C4-2B (cell line): ENCODE data around the gene ANTKMT.

Experiments used
- H3K27ac ChIP-seq: fragments of 450-650 bp; 2 replicates; pipeline ENCODE4 v1.5.1; 2017
- CTCF ChIP-seq: fragments of 450-650 bp; conservative IDR thresholded peaks from 2 replicates; pipeline ENCODE4 v1.5.1; 2017; ENCODE audit warnings: mild to moderate bottlenecking
- ZFX ChIP-seq: fragments of 450-650 bp; IDR thresholded peaks from 2 replicates; pipeline ENCODE4 v1.6.1; 2017

The ANTKMT gene

DNA sequence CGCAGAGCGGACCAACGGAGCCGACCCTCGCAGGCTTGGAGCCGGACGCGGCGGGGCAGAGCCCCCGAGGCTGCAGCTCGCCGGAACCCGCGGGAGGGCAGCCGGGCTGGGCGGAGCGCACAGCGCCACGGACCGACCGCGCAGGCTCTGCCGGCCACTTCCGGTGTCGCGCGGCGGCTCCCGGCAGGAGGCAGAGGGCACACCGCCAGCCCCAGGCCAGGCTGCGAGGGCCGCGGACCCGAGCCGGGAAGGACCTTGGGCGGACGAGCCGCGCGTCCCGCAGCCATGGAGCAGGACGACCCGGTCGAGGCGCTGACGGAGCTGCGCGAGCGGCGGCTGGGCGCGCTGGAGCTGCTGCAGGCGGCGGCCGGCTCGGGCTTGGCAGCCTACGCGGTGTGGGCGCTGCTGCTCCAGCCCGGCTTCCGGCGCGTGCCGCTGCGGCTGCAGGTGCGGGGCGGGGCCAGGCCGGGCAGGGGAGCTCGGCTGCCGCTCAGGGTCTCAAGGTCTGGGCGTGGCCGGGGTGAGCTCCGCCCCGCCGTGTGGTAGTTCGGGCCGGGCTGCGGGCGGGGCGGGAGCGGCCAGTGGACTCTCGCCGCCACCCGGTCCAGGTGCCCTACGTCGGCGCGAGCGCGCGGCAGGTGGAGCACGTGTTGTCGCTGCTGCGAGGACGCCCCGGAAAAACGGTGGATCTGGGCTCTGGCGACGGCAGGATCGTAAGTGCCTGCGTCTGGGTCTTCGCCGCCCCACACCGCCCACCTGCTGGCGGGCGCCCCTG is at the start of gene ANTKMT:
Gene ANTKMT, plus strand, starts transcription at position 157 of the 775 bp plus-strand sequence. Its CDS starts 129 bp downstream, at position 286.
- TF ChIP-seq ZFX (peak; percentile 46), CTCF (no peak)
- peak within 1 kb of the TSS; percentile 100 for H3K27ac ChIP-seq

- TF ChIP-seq ZFX = no peak
- TF ChIP-seq CTCF = no peak
- H3K27ac ChIP-seq = no peak overlapping the region
Observed at GRCh38 chr16:671353-672131, 49.4 kb upstream of the ANTKMT start.

DNA sequence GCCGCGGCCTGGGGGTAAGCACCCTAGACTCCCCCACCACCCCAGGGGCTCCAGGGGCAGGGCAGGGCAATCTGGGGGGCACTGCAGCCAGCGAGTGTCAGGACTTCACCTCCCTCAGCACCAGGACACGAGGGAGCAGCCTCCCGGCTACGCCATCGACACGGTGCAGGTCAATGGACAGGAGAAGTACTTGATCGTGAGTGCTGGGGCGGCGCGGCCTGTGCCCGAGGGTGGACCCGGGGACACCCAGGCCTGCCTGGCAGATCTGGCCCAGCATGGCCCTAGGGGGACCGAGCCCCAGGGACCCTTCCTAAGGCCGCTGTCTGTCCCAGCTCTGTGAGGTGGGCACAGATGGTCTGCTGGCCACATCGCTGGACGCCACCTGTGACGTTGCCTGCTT is 48.6 kb upstream of the ANTKMT start:
- TF ChIP-seq ZFX (no peak), CTCF (no peak)
- H3K27ac ChIP-seq = no peak overlapping the region

- no peak overlapping the region for H3K27ac ChIP-seq
- TF ChIP-seq CTCF = no peak
- TF ChIP-seq ZFX = no peak
Observed at GRCh38 chr16:672851-673250, 48.1 kb upstream of the ANTKMT start.

DNA sequence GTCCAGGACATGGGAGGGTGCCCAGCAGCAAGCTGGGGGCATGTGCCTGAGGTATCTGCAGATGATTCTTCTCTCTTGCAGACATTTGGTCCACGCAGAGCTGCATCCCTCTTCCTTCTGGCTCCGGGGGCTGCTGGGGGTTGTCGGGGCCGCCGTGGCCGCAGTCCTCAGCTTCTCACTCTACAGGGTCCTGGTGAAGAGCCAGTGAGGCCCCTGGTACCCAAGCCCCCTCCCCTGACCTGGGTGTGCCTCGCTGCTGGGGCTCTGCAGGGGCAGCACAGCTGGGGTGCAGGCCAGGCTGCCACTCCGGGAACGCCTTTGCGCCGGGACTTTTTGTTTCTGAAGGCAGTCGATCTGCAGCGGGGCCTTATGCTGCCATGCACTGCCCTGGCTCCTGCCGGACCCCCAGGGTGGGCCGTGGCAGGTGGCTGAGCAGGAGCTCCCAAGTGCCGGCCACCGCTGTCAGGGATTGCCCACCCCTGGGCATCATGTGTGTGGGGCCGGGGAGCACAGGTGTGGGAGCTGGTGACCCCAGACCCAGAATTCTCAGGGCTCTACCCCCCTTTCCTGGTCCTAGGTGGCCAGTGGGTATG is 47.5 kb upstream of the ANTKMT start:
- no peak overlapping the region for H3K27ac ChIP-seq
- TF ChIP-seq CTCF = no peak
- no peak for TF ChIP-seq ZFX

- no peak overlapping the region for H3K27ac ChIP-seq
- TF ChIP-seq ZFX (no peak), CTCF (no peak)
Observed at GRCh38 chr16:674214-674881, 46.6 kb upstream of the ANTKMT start.
